NCI-H2196 (cell line): ENCODE results near the gene CCRL2.
"Not testable (repeated sequence)": the region's sequence is repeated elsewhere in the genome, so short reads cannot be mapped to it uniquely, and the experiment has no call there.

ENCODE experiments used
- DNase-seq: peaks from one replicate; lab custom pipeline; 2025; ENCODE audit not compliant: unreplicated experiment; lab: John Stamatoyannopoulos, UW

The CCRL2 gene

DNA sequence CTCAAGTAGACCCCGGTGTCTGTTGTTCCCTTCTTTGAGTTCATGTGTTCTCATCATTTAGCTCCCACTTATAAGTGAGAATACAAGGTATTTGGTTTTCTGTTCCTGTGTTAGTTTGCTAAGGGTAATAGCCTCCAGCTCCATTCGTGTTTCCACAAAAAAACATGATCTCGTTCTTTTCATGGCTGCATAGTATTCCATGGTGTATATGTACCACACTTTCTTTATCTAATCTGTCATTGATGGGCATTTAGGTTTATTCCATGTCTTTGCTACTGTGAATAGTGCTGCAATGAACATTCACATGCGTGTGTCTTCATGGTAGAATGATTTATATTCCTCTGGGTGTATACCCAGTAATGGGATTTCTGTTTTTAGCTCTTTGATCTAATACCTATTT is 4.2 kb upstream of the CCRL2 start:
- DNase-seq: not testable (repeated sequence)

DNA sequence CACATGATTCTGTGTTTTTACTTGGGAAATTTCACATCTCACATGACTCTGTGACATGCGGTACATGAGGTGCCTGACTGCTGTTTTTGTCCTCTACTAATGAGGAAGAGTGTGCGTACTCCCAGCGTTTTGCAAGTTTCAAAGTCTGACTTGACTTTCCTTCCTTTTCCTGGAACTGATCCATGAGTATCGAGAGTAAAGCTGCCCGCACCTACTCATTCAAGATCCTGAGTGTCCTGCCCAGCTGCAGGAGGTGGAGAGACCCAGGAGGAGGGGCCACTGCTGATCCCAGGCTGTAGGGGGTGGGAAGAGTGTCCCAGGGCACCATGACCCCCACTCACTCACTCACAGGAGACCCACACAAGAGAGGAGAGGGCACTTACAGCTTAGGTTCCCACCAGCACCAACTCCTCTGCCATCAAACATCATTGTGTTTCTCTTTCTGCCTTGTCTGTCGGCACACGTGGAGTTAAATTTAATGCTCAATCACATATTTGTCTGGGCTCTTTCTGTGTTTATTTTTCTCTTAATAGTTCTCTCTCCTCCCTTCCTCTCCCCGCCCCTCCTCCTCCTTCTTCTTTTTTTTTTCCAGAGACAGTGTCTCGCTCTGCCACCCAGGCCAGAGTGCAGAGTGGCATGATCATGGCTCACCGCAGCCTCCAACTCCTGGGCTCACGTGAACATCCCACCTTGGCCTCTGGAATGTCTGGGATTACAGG is 1.6 kb upstream of the CCRL2 start:
- DNase-seq: no peak

DNA sequence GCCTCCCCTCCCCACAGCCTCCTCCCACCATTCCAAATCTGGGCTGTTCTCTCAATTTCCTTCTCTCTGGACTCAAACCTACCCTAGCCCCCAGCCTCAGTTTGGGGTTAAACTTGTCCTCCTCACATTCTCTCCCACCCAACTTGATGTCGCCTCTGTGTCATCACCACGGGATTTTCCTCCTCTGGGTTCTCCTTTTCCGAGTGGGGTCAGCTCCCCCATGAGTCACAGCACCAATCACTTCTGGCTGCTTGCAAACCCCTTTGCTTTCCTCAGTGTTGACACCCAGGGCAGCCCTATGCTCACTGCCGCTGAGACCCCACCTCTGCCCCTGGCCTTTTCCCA is 644 bp upstream of the CCRL2 start:
- DNase-seq: no peak

DNA sequence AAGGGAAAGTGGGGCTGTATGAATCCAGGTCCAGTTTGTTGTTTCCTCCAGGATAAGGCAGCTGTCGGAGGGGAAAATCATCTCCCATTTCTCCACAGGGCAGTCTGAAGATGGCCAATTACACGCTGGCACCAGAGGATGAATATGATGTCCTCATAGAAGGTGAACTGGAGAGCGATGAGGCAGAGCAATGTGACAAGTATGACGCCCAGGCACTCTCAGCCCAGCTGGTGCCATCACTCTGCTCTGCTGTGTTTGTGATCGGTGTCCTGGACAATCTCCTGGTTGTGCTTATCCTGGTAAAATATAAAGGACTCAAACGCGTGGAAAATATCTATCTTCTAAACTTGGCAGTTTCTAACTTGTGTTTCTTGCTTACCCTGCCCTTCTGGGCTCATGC is 911 bp downstream of the CCRL2 start:
- DNase-seq: no peak

DNA sequence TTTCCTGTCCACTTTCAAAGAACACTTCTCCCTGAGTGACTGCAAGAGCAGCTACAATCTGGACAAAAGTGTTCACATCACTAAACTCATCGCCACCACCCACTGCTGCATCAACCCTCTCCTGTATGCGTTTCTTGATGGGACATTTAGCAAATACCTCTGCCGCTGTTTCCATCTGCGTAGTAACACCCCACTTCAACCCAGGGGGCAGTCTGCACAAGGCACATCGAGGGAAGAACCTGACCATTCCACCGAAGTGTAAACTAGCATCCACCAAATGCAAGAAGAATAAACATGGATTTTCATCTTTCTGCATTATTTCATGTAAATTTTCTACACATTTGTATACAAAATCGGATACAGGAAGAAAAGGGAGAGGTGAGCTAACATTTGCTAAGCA is 1.8 kb downstream of the CCRL2 start:
- no peak for DNase-seq

DNA sequence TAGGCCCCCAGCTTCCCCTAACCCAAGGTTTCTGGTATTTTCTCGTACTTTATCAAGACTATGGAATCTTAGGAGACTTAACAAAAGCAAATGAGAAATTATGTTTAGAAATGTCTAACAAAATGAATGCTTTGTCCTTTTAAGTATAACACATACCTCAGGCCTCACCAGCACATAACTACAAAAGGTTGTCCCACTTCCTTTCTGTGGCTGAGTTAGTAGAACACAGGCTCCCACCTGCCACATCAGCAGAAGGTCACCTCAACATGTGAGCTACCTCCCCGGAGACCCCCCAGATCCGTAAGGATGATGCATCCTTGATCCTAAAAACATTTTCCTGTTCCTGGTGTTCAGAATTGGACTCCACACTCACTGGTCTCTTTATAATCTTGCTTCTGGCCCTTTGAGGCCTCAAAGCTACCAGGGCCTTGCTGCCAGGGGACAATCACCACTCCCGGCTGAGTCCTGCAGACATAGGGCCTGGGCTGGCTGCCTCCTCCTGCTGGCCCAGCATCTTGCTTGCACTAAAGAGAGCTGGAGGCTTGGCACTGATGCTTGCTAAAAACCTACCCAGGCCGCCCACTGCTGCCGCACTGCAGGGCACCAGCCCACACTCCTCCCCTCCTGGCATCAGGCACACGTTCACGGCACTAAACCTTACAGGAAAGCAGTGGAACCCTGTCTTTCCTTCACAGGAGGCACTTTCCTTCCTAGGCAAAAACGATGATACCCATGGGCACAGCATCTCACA is 2.9 kb downstream of the CCRL2 start:
- no peak for DNase-seq

DNA sequence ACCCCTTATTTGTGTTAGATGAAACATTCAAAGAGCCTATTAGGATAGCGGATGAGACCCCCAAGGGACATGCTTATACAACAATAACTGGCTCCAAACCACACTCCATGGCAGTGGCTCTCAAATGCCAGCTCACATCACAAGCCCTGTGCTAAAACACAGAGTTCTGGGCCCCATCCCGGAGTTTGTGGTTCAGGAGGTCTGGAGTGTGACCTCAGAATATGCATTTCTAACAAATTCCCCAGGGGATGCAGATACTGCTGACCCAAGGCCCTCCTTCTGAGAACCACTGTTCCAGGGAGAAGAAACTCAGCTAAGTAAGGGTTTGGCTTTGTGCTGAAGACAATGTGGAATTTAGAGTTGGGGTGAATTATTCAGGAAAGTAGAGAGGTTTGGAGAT is 3.6 kb downstream of the CCRL2 start:
- DNase-seq: no peak

DNA sequence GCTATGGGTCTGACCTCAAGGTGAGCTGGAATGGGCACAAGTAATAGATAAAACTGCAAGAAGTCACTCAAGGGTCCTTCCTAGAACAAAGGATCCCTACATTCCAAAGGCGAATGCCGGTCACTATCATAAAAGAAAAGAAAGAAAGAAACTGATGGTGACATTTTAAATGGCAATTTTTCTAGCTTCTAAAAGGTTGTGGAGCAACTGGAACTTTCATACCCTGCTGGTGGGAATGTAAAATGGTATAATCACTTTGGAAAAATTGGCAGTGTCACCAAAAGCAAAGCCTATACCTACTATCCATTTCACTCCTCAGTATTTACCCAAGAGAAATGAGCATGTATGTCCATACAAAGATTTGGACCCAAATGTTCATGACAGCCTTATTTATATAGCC is 4.2 kb downstream of the CCRL2 start:
- DNase-seq: no peak

DNA sequence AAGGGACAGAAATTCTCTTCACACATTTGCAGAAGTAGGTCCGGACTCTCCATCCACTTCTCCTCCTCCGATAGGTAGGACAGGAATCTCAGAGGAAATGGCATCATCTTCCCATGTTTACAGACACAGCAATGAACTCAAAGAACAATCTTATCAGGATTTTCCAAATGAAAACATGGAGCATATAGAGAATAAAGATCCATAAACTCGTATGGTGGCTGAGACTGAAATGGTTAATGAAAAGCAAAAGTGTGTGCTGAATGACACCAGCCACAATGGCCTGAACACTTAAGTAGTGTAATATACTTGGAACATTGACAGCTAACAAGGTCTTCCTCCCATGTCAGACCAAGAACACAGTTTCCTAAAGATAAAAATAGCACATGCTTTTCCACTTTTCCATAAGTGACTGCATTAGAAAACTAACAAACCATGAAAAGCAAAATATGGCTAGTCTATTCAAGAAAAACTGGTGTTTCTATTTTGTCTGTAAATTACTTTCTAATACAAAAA is 5.8 kb downstream of the CCRL2 start:
- DNase-seq: no peak

DNA sequence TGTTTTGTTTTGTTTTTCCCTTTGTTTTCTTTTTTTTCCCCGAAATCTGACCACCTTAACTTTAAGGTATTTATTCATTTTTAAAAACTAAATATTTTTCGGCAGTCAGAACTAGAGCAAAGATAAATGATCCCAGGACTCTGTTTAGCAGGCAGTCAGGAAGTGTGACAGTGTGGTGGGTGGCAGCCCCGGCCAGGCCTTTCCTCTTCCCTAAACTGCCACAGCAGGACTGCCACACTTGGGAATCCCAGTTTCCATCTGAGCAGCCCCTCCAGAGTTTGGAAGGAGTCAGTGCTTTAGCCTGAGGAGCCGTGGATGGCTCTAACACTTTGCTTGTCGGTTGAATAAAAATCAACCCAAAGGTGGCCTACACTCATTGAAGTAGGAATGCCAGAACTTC is 6.9 kb downstream of the CCRL2 start:
- no peak for DNase-seq

DNA sequence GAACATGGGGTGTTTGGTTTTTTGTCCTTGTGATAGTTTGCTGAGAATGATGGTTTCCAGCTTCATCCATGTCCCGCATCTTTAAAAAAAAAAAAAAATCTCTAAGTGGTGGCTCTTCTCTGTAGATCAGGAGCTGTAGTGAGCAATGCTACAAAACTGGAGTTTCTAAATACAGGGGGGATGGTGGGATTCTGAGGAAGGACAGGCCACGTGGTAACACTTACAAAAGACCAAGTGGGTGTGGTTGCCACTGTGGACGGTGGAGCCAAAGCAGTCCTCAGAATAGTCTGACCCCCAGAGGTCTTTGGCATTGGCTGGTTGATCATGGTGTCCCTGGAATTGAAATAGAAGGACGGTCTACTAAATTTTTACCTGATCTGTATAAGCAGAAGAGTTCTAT is 7.7 kb downstream of the CCRL2 start:
- no peak for DNase-seq

DNA sequence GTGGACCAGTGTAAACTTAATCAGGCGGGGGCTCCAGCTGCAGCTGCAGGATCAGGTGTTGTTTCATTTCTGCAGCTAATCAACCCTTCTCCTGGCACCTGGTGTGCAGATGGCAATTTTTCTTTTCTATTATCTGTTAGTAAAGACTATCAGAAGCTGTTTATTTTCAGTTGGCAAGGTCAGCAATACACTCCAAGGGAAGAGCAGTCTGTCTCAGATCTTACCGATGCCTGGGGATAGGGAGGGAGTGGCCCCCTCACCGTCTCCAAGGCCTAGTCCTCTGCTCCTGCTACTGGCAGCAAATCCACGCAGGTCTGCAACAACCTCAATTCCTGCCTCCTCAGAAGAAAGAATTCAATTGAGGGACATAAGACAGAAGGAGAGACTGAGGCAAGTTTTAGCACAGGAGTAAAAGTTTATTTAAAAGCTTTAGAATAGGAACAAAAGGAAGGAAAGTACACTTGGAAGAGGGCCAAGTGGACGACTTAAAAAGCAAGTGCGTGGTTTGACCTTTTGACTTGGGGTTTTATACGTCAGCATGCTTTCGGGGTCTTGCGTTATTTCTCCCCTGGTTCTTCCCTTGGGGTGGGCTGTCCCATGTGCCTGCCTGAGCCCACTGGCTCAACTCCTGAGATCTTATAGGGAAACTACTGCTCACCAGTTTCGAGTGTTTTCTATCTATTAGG is 9.2 kb downstream of the CCRL2 start:
- peak; percentile 31 for DNase-seq

DNA sequence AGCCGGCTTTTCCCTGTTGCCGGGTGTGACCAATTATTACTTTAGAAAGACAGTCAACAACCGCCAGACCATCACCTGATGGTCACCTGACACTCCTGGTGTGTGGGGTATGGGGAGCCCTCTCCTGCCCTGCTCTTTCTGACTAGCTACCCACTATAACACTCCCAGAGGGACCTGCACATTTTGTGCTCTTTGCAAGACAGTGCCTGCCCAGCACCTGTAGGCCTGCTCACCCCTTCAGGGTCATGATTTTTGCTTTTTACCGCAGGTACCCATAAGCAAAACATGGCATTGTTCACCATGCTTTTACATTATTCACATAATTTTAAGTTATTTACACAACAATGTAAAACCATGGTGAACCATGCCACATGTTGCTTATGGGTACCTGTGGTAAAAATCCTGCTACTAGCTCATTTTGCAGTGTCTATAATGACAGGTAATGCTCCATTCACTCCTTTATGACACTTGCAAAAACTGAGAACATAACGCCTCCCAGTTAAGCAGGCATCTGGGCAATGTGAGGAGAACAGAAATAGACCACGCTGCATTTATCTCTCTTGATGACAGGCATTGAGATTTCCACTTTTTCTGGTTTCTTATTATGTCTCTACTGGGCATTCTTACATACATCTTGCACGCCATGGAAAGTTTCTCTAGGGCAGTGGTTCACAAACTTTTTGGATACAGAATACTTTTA is 9.9 kb downstream of the CCRL2 start:
- DNase-seq: no peak

DNA sequence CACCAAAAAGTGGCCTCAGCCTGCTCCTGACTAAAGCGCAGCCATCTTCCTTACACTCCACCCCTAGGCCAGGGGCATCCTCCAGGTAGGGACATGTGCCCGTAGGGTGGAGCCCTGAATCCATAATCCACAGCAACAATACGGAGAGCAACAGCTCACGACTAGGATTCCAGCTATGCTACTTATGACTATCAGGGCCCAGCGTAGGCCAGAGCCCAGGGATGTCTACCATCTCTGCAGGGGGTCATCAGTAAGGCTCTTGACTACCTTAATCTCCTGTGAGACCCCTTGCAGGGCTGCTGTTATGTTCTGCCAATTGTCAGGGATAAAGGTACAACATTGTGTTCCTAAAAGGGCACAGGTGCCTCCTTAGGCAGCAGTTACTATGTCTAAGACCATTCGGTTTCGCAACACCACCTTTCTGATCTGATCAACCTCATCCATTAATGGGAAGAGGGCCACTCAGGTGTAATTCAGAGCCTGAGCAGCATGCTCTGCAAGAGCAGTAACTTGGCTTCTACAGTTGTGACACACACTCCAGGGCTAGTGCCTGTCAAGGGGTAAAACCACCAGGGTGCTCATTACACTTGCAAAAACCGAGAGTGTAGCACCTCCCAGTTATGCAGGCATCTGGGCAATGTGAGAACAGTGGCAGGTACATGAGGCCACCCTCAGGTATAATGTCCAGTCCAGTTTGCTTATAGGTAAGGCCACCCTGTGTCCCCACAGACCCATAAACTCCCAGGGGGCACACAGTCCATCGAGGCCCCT is 11.0 kb downstream of the CCRL2 start:
- no peak for DNase-seq

DNA sequence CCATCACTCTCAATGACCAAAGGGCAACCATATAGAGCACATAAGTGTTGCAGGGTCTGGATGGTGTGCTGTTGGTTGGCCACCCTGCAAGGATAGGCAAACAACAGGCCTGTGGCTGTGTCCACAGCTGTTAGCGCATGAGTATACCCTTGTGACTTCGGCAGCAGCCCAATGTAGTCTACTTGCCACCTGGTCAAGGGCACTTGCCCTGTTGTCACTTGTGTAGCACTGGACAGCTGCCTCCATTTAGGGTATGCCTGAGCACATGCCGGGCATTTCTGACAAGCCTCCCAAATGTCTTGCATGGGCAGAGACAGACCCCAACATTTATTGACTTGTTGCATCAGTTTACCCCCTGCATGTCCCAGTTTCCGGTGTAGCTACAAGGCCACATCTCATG is 12.8 kb downstream of the CCRL2 start:
- no peak for DNase-seq

DNA sequence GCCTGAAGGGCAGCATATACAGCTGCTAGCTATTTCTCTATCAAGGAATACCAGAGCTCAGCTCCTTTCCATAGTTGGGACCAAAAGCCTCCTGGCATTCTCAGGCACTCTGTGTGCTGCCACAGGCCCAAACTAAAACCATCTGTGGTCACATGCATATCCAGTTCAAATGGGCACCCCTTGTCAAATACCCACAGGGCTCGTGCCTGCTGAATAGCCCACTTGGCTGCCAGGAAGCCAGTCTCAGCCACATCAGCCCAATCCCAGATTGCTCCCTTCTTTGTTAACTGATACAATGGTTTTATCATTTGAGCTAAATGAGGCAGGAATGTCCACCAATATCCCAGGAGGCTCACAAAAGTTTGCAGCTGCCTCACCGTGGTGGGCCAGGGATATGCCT is 13.9 kb downstream of the CCRL2 start:
- no peak for DNase-seq

DNA sequence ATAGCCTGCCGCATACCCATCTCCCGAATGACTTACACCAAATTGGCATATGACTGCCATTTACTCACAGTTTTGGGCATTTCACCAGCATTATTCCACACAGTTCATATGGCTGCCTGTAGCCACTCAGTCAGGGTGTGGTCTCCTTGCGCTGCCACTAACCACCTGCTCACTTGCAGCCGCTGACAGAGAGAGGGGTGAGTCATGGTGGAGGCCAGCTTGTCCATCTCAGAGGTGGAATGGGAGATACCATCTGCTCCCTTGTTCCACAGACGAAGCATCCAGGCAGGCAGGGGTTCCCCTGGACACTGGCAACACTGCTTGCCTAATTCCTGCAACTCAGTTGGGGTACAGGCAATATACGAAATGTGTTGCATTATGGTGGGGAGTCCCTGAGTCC is 15.6 kb downstream of the CCRL2 start:
- peak; percentile 13 for DNase-seq

DNA sequence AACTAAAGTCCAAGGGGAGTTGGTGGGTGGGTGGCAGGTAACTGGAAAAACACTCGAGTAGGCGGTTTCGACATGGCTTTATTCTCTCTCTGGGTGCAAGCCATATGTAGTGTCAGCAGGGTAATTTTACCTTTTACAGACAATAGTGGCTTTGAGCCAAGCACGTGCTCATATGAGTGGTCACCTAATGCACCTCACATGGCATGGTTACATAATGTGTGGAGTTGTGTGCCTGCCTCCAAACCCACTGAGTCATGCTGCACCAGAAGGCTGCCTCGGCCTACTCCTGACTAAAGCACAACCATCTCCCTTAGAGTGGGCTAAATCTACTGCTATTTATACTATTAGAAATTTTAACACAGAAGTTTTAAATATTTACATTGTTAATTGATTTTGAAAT is 16.5 kb downstream of the CCRL2 start:
- peak; percentile 25 for DNase-seq

DNA sequence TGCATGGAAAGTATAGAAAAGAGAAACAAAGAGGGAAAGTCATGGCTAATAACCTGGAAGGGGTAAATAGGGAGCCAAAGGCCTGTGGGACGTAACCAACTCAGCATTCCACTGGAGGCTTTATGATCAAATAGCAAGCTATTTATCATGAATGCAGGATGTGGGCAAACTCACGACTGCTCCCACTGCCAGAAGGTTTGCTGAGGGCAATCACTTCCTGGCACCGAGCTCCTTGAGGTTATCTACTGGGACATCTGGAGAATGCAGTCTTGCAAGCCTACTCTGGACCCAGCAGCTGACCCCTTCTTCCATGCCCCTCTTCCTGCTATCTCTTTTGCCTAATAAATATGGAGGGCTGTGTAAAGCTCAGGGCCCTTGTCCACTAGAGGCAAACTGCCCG is 19.4 kb downstream of the CCRL2 start:
- DNase-seq: not testable (repeated sequence)

DNA sequence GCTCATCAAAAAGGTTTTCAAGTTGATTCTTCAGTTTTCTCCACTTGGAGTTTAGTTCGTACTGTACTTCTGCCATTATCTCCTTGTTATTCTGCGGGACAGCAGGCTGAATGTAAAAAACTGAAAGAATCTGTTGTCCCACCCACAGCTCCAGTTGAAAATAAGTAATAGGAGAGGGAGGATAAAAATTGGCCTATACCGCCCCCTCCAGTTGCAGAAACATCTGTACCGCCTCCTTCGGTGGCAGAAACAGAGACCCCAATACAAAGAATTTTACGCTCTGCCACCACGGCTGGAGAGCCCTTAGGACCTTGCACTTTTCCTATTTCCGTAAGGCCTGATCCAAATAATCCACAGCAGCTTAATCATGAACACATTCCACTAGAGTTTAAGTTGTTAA is 20.3 kb downstream of the CCRL2 start:
- DNase-seq: not testable (repeated sequence)
